Gastroesophageal sphincter (tissue), 3 donors: ENCODE data around the gene SLC2A11.

Source experiments
- POLR2A ChIP-seq, 2 donors: fragments of 450-650 bp; IDR thresholded peaks; one replicate each; pipeline ENCODE4 v1.6.1; 2017; ENCODE audit warnings: antibody characterized with exemption in 2 of 2, mild to moderate bottlenecking in 2 of 2, moderate library complexity in 1 of 2
- POLR2AphosphoS5 ChIP-seq: sonication (generic); formaldehyde crosslinking; IDR thresholded peaks from one replicate; pipeline ENCODE4 v1.6.1; 2017; ENCODE audit warnings: antibody characterized with exemption
- TF ChIP-seq, protein P1 (sequence below), 4 experiments: fragments of 200-600 bp in 2 of 4; fragments of 450-650 bp in 2 of 4; sonication (generic) in 1 of 4; IDR thresholded peaks; one replicate each; pipeline ENCODE4 v1.5.1; 2017 to 2019; ENCODE audit warnings: antibody characterized with exemption in 4 of 4, mild to moderate bottlenecking in 2 of 4, moderate library complexity in 2 of 4

DNA sequence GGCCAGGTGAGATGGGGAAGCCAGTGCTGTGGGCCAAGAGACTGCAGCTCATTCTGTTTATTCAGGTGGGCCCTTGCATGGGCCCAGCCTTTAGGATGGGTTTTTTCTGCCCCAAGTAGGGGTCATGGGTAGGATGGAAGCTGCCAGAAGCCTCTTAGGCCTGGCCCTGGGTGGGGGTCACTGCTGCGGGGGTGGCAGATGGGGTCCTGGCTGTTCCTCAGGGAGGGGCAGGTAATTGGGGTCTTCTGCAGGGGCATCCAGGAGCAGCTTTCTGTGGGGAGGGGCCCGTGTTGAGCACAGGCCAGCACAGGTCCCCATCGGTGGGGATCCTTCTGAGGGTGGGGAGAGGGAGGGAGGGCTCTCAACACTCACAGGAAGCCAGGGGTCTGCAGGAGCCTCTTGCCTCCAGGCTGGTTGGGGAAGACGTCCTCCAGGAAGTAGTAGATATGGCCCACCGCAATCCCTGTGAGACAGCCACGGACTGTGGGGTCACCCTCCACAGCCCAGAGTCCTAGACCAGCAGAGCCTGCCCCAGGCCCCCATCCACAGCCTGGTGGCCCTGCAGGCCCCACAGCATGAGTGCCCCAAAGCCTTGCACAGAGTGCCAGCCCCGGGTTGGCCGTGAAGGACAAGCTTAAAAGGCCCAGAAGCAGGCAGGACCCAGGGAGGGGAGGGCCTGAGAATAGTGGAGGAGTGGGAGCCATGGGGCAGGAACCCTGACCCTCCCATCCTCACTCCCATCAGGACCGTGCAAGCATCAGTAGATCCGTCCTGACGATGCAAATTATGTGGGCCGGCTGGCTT is 20.8 kb upstream of the SLC2A11 start:
- TF ChIP-seq POLR2A (IDR thresholded peaks at IDR 0.05) (no peak), POLR2AphosphoS5 (no peak)
- TF ChIP-seq, protein P1, sequence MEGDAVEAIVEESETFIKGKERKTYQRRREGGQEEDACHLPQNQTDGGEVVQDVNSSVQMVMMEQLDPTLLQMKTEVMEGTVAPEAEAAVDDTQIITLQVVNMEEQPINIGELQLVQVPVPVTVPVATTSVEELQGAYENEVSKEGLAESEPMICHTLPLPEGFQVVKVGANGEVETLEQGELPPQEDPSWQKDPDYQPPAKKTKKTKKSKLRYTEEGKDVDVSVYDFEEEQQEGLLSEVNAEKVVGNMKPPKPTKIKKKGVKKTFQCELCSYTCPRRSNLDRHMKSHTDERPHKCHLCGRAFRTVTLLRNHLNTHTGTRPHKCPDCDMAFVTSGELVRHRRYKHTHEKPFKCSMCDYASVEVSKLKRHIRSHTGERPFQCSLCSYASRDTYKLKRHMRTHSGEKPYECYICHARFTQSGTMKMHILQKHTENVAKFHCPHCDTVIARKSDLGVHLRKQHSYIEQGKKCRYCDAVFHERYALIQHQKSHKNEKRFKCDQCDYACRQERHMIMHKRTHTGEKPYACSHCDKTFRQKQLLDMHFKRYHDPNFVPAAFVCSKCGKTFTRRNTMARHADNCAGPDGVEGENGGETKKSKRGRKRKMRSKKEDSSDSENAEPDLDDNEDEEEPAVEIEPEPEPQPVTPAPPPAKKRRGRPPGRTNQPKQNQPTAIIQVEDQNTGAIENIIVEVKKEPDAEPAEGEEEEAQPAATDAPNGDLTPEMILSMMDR (IDR thresholded peaks at IDR 0.05): no peak
